ENCODE data around the gene RUSC2. TPM values are rescaled to one million over a fixed set of nuclear protein-coding genes. Genes with fewer than 3 reads are reported as not detected.

The RUSC2 gene
- 46.4 and 59.3 TPM in 2 replicates for polyA plus RNA-seq
- 109 and 118 TPM in 2 replicates for polyA minus RNA-seq

GRCh38 chr9:35489313-35490154 lies at the start of gene RUSC2:
TSS of gene RUSC2 (plus strand) at chr9:35490111. CDS start at chr9:35546522, 56,411 bp downstream.
- no peaks in the 10 kb centered on the region for H3K9me2 ChIP-seq (ENCODE audit: insufficient read depth, low read length)
- no peaks in the 10 kb centered on the region for H3K27me3 ChIP-seq (ENCODE audit: insufficient read depth, low read depth, low read length)
- H3K9me3 ChIP-seq (ENCODE audit: low read length), result no peaks in the 10 kb centered on the region
- peak within 1 kb of the TSS; percentile 65 for H3K4me2 ChIP-seq (ENCODE audit: low read length)
- no peaks in the 10 kb centered on the region for H3K79me2 ChIP-seq (replicated peaks; ENCODE audit: insufficient read depth, low read length)
- TF ChIP-seq TAF1 (IDR thresholded peaks at IDR 0.05; ENCODE audit: low read depth), result peak; percentile 39
- no peak for TF ChIP-seq EZH2 (IDR thresholded peaks at IDR 0.05; ENCODE audit: borderline replicate concordance, insufficient read depth, low read length, poor library complexity, severe bottlenecking)
- TF ChIP-seq RAD21 (conservative IDR thresholded peaks at IDR 0.05), result peak; percentile 65
- TF ChIP-seq MXI1 (conservative IDR thresholded peaks at IDR 0.05; ENCODE audit: poor library complexity, severe bottlenecking), result peak; percentile 70
- TF ChIP-seq, protein P1, sequence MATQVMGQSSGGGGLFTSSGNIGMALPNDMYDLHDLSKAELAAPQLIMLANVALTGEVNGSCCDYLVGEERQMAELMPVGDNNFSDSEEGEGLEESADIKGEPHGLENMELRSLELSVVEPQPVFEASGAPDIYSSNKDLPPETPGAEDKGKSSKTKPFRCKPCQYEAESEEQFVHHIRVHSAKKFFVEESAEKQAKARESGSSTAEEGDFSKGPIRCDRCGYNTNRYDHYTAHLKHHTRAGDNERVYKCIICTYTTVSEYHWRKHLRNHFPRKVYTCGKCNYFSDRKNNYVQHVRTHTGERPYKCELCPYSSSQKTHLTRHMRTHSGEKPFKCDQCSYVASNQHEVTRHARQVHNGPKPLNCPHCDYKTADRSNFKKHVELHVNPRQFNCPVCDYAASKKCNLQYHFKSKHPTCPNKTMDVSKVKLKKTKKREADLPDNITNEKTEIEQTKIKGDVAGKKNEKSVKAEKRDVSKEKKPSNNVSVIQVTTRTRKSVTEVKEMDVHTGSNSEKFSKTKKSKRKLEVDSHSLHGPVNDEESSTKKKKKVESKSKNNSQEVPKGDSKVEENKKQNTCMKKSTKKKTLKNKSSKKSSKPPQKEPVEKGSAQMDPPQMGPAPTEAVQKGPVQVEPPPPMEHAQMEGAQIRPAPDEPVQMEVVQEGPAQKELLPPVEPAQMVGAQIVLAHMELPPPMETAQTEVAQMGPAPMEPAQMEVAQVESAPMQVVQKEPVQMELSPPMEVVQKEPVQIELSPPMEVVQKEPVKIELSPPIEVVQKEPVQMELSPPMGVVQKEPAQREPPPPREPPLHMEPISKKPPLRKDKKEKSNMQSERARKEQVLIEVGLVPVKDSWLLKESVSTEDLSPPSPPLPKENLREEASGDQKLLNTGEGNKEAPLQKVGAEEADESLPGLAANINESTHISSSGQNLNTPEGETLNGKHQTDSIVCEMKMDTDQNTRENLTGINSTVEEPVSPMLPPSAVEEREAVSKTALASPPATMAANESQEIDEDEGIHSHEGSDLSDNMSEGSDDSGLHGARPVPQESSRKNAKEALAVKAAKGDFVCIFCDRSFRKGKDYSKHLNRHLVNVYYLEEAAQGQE (IDR thresholded peaks at IDR 0.05; ENCODE audit: borderline replicate concordance), result peak; percentile 43
- TF ChIP-seq EP300 (conservative IDR thresholded peaks at IDR 0.05; ENCODE audit: poor library complexity, severe bottlenecking), result peak; percentile 41
- TF ChIP-seq, protein P2, sequence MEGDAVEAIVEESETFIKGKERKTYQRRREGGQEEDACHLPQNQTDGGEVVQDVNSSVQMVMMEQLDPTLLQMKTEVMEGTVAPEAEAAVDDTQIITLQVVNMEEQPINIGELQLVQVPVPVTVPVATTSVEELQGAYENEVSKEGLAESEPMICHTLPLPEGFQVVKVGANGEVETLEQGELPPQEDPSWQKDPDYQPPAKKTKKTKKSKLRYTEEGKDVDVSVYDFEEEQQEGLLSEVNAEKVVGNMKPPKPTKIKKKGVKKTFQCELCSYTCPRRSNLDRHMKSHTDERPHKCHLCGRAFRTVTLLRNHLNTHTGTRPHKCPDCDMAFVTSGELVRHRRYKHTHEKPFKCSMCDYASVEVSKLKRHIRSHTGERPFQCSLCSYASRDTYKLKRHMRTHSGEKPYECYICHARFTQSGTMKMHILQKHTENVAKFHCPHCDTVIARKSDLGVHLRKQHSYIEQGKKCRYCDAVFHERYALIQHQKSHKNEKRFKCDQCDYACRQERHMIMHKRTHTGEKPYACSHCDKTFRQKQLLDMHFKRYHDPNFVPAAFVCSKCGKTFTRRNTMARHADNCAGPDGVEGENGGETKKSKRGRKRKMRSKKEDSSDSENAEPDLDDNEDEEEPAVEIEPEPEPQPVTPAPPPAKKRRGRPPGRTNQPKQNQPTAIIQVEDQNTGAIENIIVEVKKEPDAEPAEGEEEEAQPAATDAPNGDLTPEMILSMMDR (IDR thresholded peaks at IDR 0.05; ENCODE audit: poor library complexity, severe bottlenecking), result peak; percentile 72
- peak; percentile 68 for TF ChIP-seq POLR2AphosphoS5 (IDR thresholded peaks at IDR 0.05)
- TF ChIP-seq SMC3 (conservative IDR thresholded peaks at IDR 0.05; ENCODE audit: poor library complexity), result peak; percentile 75
- no peaks in the 10 kb centered on the region for H3F3A ChIP-seq (ENCODE audit: insufficient read depth, low read length, poor library complexity, severe bottlenecking)
- peak within 1 kb of the TSS; percentile 66 for H2AFZ ChIP-seq (ENCODE audit: low read depth, low read length)
- peak within 1 kb of the TSS; percentile 90 for H3K4me3 ChIP-seq (ENCODE audit: low read length)
- peak within 1 kb of the TSS; percentile 79 for H3K9ac ChIP-seq (ENCODE audit: low read length)
- no peaks in the 10 kb centered on the region for H3K36me3 ChIP-seq (ENCODE audit: insufficient read depth, low read length)
- no peaks in the 10 kb centered on the region for H4K20me1 ChIP-seq (ENCODE audit: insufficient read depth)
- H3K27ac ChIP-seq (ENCODE audit: low read length), result peak within 1 kb of the TSS; percentile 71

- Histone ChIP-seq H3K79me2 (replicated peaks; ENCODE audit: insufficient read depth, low read length) (no peaks in the 10 kb centered on the region), H3F3A (ENCODE audit: insufficient read depth, low read length, poor library complexity, severe bottlenecking) (no peaks in the 10 kb centered on the region), H3K4me3 (ENCODE audit: low read length) (no peak overlapping the region), H3K9me3 (ENCODE audit: low read length) (no peaks in the 10 kb centered on the region), H3K9ac (ENCODE audit: low read length) (no peak overlapping the region), H3K4me2 (ENCODE audit: low read length) (no peak overlapping the region), H3K9me2 (ENCODE audit: insufficient read depth, low read length) (no peaks in the 10 kb centered on the region), H3K27me3 (ENCODE audit: insufficient read depth, low read depth, low read length) (no peaks in the 10 kb centered on the region), H2AFZ (ENCODE audit: low read depth, low read length) (no peak overlapping the region), H3K36me3 (ENCODE audit: insufficient read depth, low read length) (no peaks in the 10 kb centered on the region), H3K27ac (ENCODE audit: low read length) (no peak overlapping the region), H4K20me1 (ENCODE audit: insufficient read depth) (no peaks in the 10 kb centered on the region)
- TF ChIP-seq MXI1 (conservative IDR thresholded peaks at IDR 0.05; ENCODE audit: poor library complexity, severe bottlenecking) (no peak), SMC3 (conservative IDR thresholded peaks at IDR 0.05; ENCODE audit: poor library complexity) (no peak), RAD21 (conservative IDR thresholded peaks at IDR 0.05) (no peak), TAF1 (IDR thresholded peaks at IDR 0.05; ENCODE audit: low read depth) (no peak), EZH2 (IDR thresholded peaks at IDR 0.05; ENCODE audit: borderline replicate concordance, insufficient read depth, low read length, poor library complexity, severe bottlenecking) (no peak), POLR2AphosphoS5 (IDR thresholded peaks at IDR 0.05) (no peak), EP300 (conservative IDR thresholded peaks at IDR 0.05; ENCODE audit: poor library complexity, severe bottlenecking) (no peak)
- TF ChIP-seq, protein P1 (IDR thresholded peaks at IDR 0.05; ENCODE audit: borderline replicate concordance), result no peak
- TF ChIP-seq, protein P2 (IDR thresholded peaks at IDR 0.05; ENCODE audit: poor library complexity, severe bottlenecking), result no peak
Observed at GRCh38 chr9:35446012-35446411, 43.9 kb upstream of the RUSC2 start.

All from neural cell (in vitro differentiated cells).